Left ventricle myocardium inferior (tissue), 1 donor: ENCODE data around the gene EXPH5. TPM values are rescaled to one million over a fixed set of nuclear protein-coding genes. Genes with fewer than 3 reads are reported as not detected.

ENCODE experiments used
- DNase-seq: peaks from one replicate; pipeline ENCODE4 v3.0.0-alpha.2; 2020
- H3K27ac ChIP-seq: fragments of 200-600 bp; replicated peaks from 2 replicates; pipeline ENCODE4 v1.8.0; 2021
- H3K27me3 ChIP-seq: fragments of 200-600 bp; 2 replicates; pipeline ENCODE4 v1.8.0; 2021; ENCODE audit warnings: low read depth
- H3K36me3 ChIP-seq: fragments of 200-600 bp; 2 replicates; pipeline ENCODE4 v1.8.0; 2021
- H3K4me1 ChIP-seq: fragments of 200-600 bp; 2 replicates; pipeline ENCODE4 v1.8.0; 2021
- H3K4me3 ChIP-seq: fragments of 200-600 bp; 2 replicates; pipeline ENCODE4 v1.8.0; 2021; ENCODE audit warnings: mild to moderate bottlenecking, moderate library complexity
- H3K9me3 ChIP-seq: fragments of 200-600 bp; replicated peaks from 2 replicates; pipeline ENCODE4 v1.8.0; 2021
- intact Hi-C: fragments of 100-400 bp; cut with micrococcal nuclease; formaldehyde crosslinking; loops from one replicate; pipeline ENCODE4 v1.11.0; 2022
- total RNA-seq: library from RNA; stranded (reverse); fragmentation: NEBNext Ultra II Directional; extraction: Animal tissue kit (Norgen Biotek cat#: 25700); gene quantifications from one replicate; pipeline ENCODE4 v1.2.1, GENCODE V29; 2021
- TF ChIP-seq, protein P1 (sequence below): fragments of 200-600 bp; IDR thresholded peaks from 2 replicates; pipeline ENCODE4 v1.8.0; 2021; ENCODE audit warnings: antibody characterized with exemption, mild to moderate bottlenecking, borderline replicate concordance
- donor health status: DM: no; HTN: yes; CAD: no; lungs with severe emphysema.

The EXPH5 gene
- total RNA-seq, 1 donor from 2014 or later: 0.88 TPM

DNA sequence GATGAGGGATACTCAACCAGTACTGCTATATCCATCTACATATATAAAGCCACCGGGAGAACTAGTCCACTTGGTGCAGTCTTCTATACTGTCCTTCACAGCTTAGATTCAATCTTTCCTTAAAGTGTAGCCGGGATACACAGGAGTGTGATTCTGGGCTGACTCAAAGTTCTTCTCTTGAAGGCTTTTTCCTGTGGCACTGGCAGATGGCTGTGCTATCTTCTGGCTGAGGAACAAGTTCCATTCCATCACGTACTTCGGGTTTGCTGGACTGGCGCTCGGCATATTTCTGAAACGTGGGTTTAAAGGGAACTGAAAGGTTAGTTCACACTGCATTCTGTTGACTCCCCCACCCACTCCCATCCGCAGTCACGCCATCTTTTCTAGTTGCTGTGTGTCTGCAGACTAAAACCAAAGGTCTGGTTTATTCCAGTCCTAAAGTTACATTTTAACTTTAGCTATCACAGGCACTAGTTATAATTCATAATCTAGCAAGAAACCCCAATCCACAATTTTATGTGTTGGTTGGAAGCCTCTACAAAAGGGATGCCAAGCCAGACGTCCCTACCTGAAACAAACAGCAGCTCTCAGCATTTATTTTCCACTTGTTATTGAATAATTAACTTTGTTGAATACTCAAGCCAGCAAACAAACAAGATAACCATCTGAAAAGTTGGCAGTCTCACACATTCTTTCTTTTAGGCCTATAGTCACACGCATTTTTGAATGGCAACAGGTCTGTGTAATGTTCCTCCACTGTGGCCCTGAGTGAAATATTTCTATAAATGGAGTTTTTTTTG is 118.7 kb downstream of the EXPH5 start:
- Histone ChIP-seq H3K27ac (peak overlapping the region; percentile 69), H3K4me3 (no peak overlapping the region), H3K27me3 (no peaks in the 10 kb centered on the region), H3K9me3 (no peaks in the 10 kb centered on the region), H3K4me1 (peaks cover 23% of the 10 kb centered on the region), H3K36me3 (peaks cover 56% of the 10 kb centered on the region)
- intact Hi-C loops: no loop called here
- no peak for DNase-seq
- TF ChIP-seq, protein P1, sequence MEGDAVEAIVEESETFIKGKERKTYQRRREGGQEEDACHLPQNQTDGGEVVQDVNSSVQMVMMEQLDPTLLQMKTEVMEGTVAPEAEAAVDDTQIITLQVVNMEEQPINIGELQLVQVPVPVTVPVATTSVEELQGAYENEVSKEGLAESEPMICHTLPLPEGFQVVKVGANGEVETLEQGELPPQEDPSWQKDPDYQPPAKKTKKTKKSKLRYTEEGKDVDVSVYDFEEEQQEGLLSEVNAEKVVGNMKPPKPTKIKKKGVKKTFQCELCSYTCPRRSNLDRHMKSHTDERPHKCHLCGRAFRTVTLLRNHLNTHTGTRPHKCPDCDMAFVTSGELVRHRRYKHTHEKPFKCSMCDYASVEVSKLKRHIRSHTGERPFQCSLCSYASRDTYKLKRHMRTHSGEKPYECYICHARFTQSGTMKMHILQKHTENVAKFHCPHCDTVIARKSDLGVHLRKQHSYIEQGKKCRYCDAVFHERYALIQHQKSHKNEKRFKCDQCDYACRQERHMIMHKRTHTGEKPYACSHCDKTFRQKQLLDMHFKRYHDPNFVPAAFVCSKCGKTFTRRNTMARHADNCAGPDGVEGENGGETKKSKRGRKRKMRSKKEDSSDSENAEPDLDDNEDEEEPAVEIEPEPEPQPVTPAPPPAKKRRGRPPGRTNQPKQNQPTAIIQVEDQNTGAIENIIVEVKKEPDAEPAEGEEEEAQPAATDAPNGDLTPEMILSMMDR: no peak

DNA sequence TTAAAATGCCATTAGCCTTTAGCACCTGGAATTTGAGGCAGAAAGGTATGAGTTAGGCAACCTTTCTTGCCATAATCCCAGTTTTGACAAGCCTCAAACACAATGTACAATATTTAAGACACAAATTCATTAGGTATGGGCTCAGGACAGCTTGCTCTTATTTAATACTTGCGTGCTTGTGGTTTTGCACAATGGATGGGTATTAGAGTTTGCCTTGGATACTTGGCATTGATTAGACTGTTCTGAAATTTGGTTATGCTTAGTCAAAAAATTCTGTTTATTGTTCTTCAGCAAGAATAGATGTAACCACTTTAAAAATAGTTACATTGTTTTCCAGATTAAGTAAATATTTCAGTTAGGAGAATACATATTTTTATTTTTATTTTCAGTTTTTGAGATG is 120.9 kb downstream of the EXPH5 start:
- intact Hi-C loops: no loop called here
- Histone ChIP-seq H3K27ac (peak overlapping the region; percentile 69), H3K36me3 (peaks cover 36% of the 10 kb centered on the region)

DNA sequence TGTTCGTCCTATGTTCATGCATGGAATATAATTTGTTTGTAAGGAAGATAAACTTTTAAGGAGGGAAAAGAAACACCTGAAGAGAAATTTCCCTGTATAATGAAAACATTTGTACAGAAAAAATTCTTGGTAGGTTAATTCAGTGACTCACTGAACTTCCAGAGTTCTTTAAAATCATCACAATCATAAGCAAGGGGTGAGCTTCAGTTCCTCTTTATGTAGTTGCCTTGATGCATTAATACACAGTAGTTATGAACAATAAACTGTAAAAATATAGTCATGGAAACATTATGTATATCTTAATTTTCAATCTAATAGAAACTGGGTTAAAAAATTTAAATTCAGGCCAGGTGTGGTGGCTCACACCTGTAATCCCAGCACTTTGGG is 125.1 kb downstream of the EXPH5 start:
- H3K36me3 ChIP-seq: no peaks in the 10 kb centered on the region
- H3K4me1 ChIP-seq: peaks cover 23% of the 10 kb centered on the region
- intact Hi-C loops: no loop called here
- TF ChIP-seq, protein P1: no peak
- H3K4me3 ChIP-seq: no peak overlapping the region
- H3K9me3 ChIP-seq: no peaks in the 10 kb centered on the region
- DNase-seq: no peak
- no peaks in the 10 kb centered on the region for H3K27me3 ChIP-seq
- peak overlapping the region; percentile 99 for H3K27ac ChIP-seq

More for the DNA sequence above, 120.9 kb downstream of the EXPH5 start:
- no peaks in the 10 kb centered on the region for H3K9me3 ChIP-seq
- H3K27me3 ChIP-seq: no peaks in the 10 kb centered on the region
- TF ChIP-seq, protein P1: no peak
- no peak for DNase-seq
- no peak overlapping the region for H3K4me3 ChIP-seq
- H3K4me1 ChIP-seq: peaks cover 30% of the 10 kb centered on the region

DNA sequence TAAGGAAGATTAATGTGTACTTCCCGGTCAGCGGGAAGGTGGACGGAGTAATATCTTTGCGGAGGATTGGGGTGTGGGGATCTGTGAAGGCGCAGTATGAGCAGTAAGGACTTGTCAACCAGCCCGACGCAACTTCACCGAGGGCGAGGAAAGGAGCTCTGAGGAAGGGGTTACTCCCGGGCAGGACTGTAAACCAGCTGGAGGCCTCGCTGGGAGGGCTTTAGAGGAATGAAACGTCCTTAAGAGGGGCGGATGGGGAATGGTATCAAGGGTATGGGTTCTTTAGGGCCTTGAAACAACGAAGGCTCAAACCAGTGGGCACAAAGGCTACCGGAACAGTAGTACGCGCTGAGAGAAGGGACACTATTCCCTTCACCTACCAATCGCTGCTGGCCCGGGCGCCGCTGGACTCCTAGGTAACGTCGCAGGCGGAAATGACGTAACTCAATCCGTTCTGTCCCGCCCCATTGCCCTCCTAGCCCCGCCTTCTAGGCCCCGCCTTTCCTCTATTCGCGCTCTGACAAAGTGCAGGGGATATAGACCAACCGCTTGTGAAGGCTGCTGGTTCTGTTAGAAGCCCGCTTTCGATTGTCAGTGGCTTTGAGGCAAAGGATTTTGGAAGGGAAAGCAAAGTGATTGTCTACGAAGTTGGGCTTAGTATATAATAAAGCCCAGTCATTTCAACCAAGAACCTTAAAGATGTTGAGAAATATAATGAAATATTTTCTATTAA is 126.3 kb downstream of the EXPH5 start, which contains the start of gene C11orf65:
Gene C11orf65, minus strand, starts transcription at position 439 of the 733 bp plus-strand sequence. CDS start 5,970 bp downstream, outside the sequence.
- TF ChIP-seq, protein P1: no peak
- Histone ChIP-seq H3K36me3 (no peaks in the 10 kb centered on the region), H3K4me1 (peaks cover 18% of the 10 kb centered on the region), H3K27ac (peak within 1 kb of the TSS; percentile 99), H3K4me3 (peak within 1 kb of the TSS; percentile 81), H3K27me3 (no peaks in the 10 kb centered on the region), H3K9me3 (no peaks in the 10 kb centered on the region)
- intact Hi-C loops: no loop called here
- peak; percentile 95 for DNase-seq

DNA sequence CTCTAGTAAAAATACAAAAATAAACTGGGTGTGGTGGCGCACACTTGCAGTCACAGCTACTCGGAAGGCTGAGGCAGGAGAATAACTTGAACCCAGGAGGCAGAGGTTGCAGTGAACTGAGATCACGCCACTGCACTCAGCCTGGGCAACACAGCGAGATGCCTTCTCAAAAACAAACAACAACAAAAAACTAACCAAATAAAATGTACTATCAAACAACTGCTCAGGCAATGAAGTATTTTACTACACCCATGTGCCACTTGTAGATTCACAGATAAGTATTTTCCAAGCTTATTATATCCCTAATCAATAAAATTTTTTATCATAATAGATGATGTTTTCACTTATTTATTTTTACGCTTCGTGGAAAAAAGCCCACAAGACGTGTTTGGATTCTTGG is 127.2 kb downstream of the EXPH5 start:
- no peaks in the 10 kb centered on the region for H3K36me3 ChIP-seq
- DNase-seq: no peak
- peak overlapping the region; percentile 81 for H3K4me3 ChIP-seq
- peaks cover 18% of the 10 kb centered on the region for H3K4me1 ChIP-seq
- no peaks in the 10 kb centered on the region for H3K27me3 ChIP-seq
- TF ChIP-seq, protein P1: no peak
- peak overlapping the region; percentile 99 for H3K27ac ChIP-seq
- intact Hi-C loops: no loop called here
- no peaks in the 10 kb centered on the region for H3K9me3 ChIP-seq

Other genes starting within 250 kb of the EXPH5 start
- gene C11orf65, start 126.2 kb downstream of the EXPH5 start, total RNA-seq: 0.36 TPM
- gene POGLUT3, start 95.4 kb downstream of the EXPH5 start, total RNA-seq: 11.9 TPM
- gene DDX10, start 71.3 kb upstream of the EXPH5 start, total RNA-seq: 11.7 TPM